Measurements from ENCODE around the gene SREBF2. TPM values are rescaled to one million over a fixed set of nuclear protein-coding genes. Genes with fewer than 3 reads are reported as not detected.

SREBF2 gene
- total and polyA plus RNA-seq, 2 of the 13 experiments (the other 11 are each of a cell fraction or from before 2014, with no cell fraction given) = 53.8 to 72.6 TPM

- TF ChIP-seq ZNF407 (CRISPR knock-in tag; IDR thresholded peaks at IDR 0.05; ENCODE audit: not compliant biosample characterization) (no peak), ZBTB14 (CRISPR knock-in tag; IDR thresholded peaks at IDR 0.05) (no peak), ZNF713 (CRISPR knock-in tag; IDR thresholded peaks at IDR 0.05) (no peak), NFAT5 (CRISPR knock-in tag; IDR thresholded peaks at IDR 0.05) (no peak), ZC3H13 (CRISPR knock-in tag; IDR thresholded peaks at IDR 0.05) (no peak), REST (IDR thresholded peaks at IDR 0.05; ENCODE audit: borderline replicate concordance in 1 of 2, low read depth in 1 of 2, low read length in 2 of 2) (no peak), KDM2A (CRISPR knock-in tag; IDR thresholded peaks at IDR 0.05; ENCODE audit: borderline replicate concordance, low read depth) (no peak)
Observed at GRCh38 chr22:41818596-41818995, 14.3 kb upstream of the SREBF2 start (continued).

Measured in HepG2 (cell line).